Stimulated activated CD4-positive, alpha-beta T cell treated with anti-CD3 and anti-CD28 coated beads, Interleukin-4, amount 100 ng/mL, for 24 hours (primary cell): ENCODE data around the gene BMP2.
A peak's percentile ranks its signal among the peaks of the same experiment; 100 is the strongest.

Experiments used
- DNase-seq: peaks from one replicate; pipeline ENCODE4 v3.0.0-alpha.2; 2020

Gene BMP2

DNA sequence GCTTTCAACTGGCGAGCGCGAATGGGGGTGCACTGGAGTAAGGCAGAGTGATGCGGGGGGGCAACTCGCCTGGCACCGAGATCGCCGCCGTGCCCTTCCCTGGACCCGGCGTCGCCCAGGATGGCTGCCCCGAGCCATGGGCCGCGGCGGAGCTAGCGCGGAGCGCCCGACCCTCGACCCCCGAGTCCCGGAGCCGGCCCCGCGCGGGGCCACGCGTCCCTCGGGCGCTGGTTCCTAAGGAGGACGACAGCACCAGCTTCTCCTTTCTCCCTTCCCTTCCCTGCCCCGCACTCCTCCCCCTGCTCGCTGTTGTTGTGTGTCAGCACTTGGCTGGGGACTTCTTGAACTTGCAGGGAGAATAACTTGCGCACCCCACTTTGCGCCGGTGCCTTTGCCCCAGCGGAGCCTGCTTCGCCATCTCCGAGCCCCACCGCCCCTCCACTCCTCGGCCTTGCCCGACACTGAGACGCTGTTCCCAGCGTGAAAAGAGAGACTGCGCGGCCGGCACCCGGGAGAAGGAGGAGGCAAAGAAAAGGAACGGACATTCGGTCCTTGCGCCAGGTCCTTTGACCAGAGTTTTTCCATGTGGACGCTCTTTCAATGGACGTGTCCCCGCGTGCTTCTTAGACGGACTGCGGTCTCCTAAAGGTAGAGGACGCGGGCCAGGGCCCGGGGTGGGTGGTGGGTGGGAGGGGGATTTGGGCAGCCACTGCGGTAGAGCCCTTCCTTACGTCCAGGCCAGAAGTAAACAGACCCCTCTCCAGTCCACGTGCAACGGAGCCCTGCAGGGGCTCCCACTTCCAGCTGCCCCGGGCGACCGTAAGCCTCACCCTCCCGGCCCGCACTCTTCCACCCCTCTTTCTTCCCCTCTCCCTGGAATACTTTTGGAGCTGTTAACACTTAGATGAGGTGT is 998 bp downstream of the BMP2 start:
- no peak for DNase-seq

DNA sequence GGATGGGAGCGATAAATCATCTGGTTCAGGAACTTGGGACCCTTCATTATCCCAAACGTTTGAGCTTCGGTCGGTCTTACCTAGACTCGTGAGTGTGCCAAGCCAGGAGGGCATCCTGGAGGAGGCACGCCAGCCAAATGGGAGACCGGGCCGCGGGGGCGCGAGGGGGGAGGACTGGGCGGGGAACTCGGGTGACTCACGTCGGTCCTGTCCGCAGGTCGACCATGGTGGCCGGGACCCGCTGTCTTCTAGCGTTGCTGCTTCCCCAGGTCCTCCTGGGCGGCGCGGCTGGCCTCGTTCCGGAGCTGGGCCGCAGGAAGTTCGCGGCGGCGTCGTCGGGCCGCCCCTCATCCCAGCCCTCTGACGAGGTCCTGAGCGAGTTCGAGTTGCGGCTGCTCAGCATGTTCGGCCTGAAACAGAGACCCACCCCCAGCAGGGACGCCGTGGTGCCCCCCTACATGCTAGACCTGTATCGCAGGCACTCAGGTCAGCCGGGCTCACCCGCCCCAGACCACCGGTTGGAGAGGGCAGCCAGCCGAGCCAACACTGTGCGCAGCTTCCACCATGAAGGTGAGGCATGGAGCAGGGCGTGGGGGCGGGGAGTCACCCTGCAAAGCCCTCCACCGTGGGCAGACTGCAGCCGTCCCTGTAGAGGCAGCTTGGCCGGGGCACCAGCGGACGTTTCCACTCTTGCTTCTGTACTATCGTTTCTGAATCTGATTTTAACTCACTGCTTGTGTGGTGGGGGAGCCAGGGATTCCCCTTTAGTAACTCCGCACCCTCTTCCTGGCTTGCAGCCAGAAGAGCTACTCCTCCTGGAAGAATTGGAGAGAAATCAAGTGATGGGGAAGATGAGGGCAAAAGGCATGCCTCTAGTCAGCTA is 2.7 kb downstream of the BMP2 start:
- no peak for DNase-seq

DNA sequence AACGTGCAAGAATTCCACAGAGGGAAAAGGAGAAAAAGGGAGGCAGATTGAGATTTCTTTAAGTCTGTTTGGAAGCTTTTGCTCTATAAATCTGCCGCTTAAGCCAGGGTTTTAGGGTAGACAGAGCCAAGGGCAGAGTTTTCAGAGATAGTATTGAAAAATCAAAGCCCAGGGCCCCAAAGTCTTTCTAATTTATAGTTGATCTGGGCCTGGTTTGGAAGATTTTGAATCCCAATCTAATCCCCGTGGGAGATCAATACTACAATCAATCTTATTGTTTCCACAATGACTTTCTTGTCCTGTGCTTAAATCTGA is 3.3 kb downstream of the BMP2 start:
- DNase-seq: no peak

- no peak for DNase-seq
Observed at GRCh38 chr20:6780433-6781190, 13.1 kb downstream of the BMP2 start.

DNA sequence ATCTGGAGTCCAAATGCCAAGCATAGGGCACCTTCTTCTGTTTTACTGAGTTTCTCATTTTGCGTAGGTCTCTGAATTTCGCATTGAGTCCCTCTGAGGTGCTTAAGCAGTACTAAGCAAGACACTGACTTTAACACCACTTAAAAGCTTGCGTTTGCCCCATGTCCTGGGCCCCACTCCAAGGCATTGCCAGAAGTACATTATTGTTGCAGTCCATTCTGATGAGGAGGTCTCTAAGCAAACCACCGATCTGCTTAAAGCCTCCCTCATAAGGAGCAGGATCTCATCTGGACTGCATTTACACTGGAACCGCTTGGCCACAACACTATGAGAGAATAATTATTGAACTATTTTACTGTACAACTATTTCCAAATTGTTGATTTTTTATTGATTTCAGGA is 16.3 kb downstream of the BMP2 start:
- no peak for DNase-seq

- no peak for DNase-seq
Observed at GRCh38 chr20:6784210-6784631, 16.7 kb downstream of the BMP2 start.

DNA sequence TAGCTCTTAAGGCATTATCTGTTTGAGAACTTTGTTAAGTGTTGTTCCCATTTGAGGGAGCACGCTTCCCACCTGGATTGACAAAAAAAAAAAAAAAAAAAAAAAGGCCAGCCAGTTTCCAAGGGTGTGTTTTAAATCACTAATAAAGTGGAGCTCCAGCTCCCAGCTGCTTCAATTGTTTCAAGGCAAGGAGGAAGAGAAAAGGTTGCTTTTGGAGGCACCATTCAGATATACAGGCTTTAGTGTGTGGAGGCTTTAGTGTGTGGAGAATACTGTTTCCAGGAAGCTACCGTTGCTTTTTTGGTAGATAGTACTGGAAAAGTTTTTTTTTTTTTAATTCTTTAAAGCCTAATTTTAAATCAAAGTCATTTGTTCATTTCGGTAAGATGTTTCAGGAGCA is 17.3 kb downstream of the BMP2 start:
- no peak for DNase-seq

DNA sequence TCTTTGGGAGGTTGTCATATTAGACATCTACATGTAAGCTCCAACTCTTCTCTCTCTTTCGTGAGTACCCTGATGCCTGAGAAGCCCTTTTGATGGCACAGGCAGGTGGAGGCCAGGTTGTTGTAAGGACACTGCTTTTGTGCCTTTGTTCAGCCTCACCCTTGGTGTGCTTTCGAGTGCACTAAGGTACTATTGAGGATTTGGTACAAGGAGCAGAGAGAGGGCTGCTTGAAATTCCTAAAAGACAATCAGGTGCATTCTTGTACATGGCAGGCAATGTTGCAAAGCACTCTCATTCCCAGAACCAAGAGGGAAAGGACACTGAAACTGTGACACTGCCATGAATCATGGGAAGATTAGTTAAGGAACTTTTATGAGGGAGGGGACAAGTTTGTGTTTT is 19.1 kb downstream of the BMP2 start:
- no peak for DNase-seq

DNA sequence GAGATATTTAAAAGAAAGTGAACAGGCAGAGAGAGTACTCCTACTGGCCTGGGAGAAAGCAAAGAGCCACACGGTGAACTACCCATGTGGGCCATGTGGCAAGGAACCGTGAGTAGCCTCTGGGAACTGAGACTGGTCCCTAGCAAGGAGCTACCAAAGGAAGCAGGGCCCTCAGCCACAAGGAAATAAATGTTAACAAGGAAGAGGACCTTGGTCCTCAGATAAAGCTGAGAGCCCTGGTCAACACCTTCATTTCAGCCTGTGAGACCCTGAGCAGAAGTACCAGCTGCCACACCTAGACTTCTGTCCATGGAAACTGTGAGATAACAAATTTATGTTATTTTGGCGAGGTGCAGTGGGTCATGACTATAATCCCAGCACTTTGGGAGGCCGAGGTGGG is 25.3 kb downstream of the BMP2 start:
- no peak for DNase-seq

DNA sequence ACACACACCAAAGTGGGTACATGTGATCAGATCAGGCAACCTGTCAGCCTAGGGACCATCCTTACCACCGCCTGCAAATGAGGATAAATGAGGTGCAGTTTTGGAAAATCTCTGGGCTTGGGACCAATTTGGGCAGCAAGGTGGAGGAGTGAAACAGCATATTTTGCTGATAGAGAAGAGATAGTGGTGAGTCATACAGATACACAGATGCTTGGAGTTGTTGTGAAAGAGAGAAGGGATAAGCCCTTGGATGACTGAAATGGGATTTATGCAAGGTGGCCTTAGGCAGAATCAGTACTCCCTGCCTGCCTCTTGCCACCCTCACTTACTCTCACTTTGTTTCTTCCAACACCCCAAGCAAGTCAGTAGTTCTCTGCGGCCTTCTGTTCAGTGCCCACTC is 34.7 kb downstream of the BMP2 start:
- no peak for DNase-seq

- DNase-seq: no peak
Observed at GRCh38 chr20:6806275-6806674, 38.8 kb downstream of the BMP2 start.

DNA sequence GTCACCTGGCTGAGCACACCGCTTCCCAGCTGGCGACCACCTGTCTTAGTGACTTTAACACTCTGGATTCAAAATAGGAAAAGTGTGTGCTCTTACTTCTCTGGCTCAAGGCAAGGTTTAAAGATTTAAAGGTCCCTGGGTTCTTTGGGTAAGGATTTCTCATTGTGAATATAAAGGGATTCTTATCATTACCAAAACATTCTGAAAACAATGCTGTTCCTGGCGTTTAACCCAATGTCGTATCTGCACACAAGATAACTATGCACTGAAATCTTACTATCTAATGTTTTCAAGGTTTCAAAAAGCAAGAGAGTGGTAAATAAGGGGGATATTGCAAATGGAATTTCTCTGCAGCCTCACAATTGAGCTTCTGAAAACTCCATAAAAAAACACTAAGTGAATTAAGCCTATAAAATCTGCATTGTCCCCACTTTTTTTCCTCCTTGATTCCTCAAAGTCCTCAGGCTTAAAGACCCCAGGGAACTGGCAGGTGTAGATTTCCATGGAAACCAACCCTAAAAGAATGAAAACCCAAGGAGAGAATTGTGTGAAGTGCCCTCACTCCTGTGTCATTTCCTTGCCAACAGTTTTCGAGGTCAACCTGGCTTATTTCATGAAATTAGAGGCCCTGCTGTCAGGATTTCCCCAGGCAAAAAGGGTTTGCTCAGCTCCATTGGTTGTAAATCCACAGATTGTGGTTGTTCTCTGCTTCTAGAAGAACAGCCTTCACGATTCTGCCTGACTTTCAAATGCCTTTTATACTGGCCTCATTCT is 44.0 kb downstream of the BMP2 start:
- no peak for DNase-seq

DNA sequence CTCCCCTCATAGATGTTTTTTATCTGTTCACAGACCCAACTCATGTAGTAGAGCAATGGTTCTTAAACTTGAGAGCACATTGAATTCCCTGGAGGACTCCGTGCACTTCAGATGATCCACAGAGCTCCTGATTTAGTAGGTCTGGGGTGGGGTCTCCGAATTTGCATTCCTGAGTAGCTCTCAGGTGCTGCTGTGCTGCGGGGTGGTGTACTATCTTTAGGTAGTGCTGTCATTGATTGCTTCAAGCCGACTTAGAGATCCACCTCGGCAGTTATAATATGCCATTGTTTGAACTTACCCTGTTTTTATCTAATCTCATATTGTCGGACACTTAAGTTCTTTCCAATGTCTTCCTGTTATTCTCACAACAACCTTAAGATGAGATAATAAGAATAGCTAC is 45.0 kb downstream of the BMP2 start:
- no peak for DNase-seq

- DNase-seq: no peak
Observed at GRCh38 chr20:6814945-6815344, 47.5 kb downstream of the BMP2 start.

DNA sequence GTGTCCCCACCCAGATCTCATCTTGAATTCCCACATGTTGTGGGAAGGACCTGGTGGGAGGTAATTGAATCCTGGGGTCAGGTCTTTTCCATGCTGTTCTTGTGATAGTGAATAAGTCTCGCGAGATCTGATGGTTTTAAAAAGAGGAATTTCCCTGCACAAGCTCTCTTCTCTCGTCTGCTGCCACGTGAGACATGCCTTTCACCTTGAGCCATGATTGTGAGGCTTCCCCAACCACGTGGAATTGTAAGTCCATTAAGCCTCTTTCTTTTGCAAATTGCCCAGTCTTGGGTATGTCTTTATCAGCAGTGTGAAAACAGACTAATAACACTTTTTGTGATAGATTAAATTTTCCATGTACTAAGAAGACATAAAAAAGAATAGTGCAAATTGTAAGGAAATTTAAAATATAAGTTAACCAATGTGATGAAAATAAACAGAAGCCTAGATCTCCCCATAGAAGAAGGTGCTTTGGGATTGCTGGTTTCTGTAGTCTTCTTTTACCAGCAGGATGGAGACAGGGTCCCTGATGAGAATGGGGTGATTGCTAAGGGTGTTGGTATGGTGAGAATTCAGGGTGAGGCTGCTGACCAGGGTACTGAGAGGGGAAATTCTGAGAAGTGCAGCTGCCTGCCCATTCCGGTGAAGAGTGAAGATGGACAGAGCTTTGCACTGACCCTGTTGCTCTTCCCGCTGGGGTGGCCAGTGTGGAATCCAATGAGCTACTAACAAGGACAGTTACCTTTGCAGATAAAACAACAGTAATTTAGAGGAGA is 50.7 kb downstream of the BMP2 start:
- no peak for DNase-seq

DNA sequence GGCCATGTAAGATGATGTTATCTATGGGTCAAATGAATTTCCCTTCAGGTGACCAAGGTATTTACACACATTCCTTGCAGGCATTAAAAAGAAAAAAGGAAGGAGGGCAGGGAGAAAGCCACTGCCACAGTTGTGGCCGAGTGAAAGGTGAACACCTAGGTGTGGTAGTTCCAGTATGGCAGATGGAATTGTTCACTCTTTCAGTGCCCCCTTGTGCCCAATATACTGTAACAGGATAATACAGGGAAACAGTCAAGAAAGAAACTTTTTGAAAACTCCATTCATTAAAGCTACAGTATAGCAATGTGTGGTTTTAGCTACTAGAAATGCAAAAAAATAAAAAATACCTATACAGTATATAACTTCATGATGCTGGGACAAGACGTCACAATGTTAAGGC is 52.1 kb downstream of the BMP2 start:
- DNase-seq: no peak

- no peak for DNase-seq
Observed at GRCh38 chr20:6824401-6824800, 56.9 kb downstream of the BMP2 start.

- no peak for DNase-seq
Observed at GRCh38 chr20:6827472-6827871, 60.0 kb downstream of the BMP2 start.

- peak; percentile 5 for DNase-seq
Observed at GRCh38 chr20:6828794-6829423, 61.4 kb downstream of the BMP2 start.

DNA sequence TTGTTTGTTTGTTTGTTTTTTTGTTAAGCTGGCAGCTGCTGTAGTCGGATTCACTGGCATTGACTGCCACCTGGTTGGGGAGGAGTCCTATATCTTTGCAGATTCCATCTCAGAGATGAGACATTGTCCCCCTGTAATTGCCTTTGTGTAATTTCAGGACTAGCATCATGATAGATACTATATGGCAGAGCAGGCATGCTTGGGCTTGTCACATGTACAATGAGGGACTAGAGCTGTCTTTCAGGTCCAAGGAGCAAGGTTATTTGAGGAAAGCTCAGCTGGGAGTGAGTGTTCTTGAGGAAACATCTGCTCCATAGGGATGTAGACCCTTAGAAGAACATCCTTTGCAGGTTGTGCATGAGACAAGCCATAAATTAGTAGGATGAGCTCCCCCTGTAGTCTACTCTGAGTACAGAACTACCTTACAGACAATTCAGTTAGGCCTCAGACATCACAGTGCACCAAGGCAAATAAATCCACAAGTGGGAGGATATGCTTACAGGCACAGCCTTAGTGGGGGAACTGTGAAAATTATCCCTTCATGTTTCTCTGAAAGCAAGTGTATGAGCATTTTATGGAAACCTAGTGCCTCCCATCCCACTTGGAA is 62.1 kb downstream of the BMP2 start:
- no peak for DNase-seq
